K562 (cell line): ENCODE results near the gene MYO6.

Source experiments
- POLR2A ChIP-seq: fragments of 450-650 bp; conservative IDR thresholded peaks from 2 replicates; pipeline ENCODE4 v1.6.1; 2016
- TF ChIP-seq, protein P1 (sequence below), 2 experiments: fragments of 450-650 bp; IDR thresholded peaks; 2 replicates each; pipeline ENCODE4 v1.6.1; 2016; ENCODE audit warnings: mild to moderate bottlenecking in 2 of 2, borderline replicate concordance in 1 of 2, low read depth in 1 of 2, moderate library complexity in 1 of 2
- TF ChIP-seq, protein P2 (sequence below): IDR thresholded peaks from 2 replicates; pipeline ENCODE4 v1.6.1; 2012; ENCODE audit warnings: low read depth, low read length, improper control_type of control experiment, borderline replicate concordance

DNA sequence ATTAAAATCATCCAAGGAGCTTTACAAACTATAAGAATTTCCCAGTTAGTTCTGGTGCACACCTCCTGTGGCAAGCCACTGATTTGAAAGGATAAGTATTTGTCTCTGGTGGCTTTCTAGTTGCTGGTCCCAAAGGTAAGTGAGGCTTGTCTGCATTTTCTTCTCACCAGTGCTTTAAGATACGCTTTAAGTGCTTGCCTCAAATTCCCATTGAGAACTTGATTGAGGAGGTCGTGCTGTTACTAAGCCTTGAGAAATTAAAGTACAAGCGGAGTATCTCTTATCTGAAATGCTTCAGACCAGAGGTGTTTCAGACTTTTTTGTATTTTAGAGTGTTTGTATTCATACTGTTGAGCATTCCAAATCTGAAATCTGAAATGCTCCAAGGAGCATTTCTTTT lies 29.9 kb upstream of the MYO6 start:
- TF ChIP-seq POLR2A, result no peak
- TF ChIP-seq, protein P1, sequence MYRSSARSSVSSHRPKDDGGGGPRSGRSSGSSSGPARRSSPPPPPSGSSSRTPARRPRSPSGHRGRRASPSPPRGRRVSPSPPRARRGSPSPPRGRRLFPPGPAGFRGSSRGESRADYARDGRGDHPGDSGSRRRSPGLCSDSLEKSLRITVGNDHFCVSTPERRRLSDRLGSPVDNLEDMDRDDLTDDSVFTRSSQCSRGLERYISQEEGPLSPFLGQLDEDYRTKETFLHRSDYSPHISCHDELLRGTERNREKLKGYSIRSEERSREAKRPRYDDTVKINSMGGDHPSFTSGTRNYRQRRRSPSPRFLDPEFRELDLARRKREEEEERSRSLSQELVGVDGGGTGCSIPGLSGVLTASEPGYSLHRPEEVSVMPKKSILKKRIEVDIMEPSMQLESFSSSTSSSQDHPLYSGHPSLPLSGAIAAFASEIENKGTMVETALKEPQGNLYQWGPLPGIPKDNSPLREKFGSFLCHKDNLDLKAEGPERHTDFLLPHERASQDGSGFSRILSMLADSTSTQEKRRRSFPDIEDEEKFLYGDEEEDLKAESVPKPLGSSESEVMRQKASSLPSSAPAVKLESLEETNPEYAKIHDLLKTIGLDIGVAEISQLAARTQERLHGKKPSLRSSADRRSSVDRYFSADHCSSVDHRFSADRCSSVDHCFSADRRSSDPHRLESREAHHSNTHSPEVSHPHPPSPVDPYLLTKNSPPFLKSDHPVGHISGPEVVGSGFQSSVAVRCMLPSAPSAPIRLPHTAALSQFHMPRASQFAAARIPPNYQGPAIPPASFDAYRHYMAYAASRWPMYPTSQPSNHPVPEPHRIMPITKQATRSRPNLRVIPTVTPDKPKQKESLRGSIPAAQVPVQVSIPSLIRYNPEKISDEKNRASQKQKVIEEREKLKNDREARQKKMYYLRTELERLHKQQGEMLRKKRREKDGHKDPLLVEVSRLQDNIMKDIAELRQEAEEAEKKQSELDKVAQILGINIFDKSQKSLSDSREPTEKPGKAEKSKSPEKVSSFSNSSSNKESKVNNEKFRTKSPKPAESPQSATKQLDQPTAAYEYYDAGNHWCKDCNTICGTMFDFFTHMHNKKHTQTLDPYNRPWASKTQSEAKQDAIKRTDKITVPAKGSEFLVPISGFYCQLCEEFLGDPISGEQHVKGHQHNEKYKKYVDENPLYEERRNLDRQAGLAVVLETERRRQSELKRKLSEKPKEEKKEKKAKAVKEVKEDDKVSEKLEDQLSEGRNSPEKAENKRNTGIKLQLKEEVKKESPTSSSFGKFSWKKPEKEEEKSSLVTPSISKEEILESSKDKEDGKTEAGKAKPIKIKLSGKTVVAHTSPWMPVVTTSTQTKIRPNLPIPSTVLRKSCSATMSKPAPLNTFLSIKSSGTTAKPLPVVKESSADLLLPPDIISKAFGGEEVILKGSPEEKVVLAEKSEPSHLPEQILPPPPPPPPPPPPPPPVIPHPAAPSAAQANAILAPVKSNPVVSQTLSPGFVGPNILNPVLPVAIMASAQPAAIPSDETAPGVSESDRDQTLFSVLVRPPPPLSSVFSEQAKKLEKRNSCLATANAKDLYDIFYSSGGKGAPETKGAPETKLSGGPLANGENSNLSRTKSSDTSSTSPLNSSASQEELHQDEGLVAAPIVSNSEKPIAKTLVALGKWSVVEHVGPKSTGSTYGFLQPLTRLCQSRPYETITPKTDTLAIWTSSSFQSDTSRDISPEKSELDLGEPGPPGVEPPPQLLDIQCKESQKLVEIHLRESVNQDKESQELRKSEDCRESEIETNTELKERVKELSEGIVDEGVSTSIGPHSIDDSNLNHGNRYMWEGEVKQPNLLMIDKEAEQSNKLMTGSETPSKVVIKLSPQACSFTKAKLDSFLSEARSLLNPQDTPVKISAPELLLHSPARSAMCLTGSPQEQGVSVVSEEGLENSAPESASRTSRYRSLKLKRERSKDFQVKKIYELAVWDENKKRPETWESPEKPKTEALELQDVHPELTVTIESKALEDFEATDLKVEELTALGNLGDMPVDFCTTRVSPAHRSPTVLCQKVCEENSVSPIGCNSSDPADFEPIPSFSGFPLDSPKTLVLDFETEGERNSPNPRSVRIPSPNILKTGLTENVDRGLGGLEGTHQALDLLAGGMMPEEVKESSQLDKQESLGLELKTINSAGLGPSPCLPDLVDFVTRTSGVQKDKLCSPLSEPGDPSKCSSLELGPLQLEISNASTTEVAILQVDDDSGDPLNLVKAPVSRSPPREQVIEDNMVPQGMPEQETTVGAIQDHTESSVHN (IDR thresholded peaks at IDR 0.05; ENCODE audit: borderline replicate concordance in 1 of 2, low read depth in 1 of 2), result no peak
- TF ChIP-seq, protein P2, sequence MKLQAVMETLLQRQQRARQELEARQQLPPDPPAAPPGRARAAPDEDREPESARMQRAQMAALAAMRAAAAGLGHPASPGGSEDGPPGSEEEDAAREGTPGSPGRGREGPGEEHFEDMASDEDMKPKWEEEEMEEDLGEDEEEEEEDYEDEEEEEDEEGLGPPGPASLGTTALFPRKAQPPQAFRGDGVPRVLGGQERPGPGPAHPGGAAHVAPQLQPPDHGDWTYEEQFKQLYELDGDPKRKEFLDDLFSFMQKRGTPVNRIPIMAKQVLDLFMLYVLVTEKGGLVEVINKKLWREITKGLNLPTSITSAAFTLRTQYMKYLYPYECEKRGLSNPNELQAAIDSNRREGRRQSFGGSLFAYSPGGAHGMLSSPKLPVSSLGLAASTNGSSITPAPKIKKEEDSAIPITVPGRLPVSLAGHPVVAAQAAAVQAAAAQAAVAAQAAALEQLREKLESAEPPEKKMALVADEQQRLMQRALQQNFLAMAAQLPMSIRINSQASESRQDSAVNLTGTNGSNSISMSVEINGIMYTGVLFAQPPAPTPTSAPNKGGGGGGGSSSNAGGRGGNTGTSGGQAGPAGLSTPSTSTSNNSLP, result no peak
